Large intestine (tissue), 3 donors: Measurements from ENCODE around the gene RBM47. TPM values are rescaled to one million over a fixed set of nuclear protein-coding genes. Genes with fewer than 3 reads are reported as not detected.
"Not testable (repeated sequence)": the region's sequence is repeated elsewhere in the genome, so short reads cannot be mapped to it uniquely, and the experiment has no call there.

ENCODE experiments used
- DNase-seq, 2 donors: peaks; one replicate each; pipeline versions ENCODE4 v3.0.0 to v3.0.0-alpha.2; 2013
- H3K27ac ChIP-seq: one replicate; pipeline ENCODE4 v1.5.1; 2013; ENCODE audit warnings: low read length
- H3K27me3 ChIP-seq: 2 replicates; pipeline ENCODE4 v1.6.1; 2013; ENCODE audit warnings: low read length; ENCODE audit not compliant: control insufficient read depth, insufficient read depth
- H3K36me3 ChIP-seq: 2 replicates; pipeline ENCODE4 v1.6.1; 2013; ENCODE audit warnings: low read length; ENCODE audit not compliant: control insufficient read depth, insufficient read depth
- H3K4me1 ChIP-seq: one replicate; pipeline ENCODE4 v1.6.1; 2013; ENCODE audit warnings: low read length; ENCODE audit not compliant: control insufficient read depth, insufficient read depth
- H3K4me3 ChIP-seq: one replicate; pipeline ENCODE4 v1.5.1; 2013; ENCODE audit warnings: low read length
- H3K9me3 ChIP-seq: one replicate; pipeline ENCODE4 v1.6.1; 2013; ENCODE audit warnings: mild to moderate bottlenecking, low read depth, low read length, moderate library complexity; ENCODE audit not compliant: control insufficient read depth
- WGBS: methylation state at CpG from one replicate; pipeline ENCODE4 v1.1.5; 2013; ENCODE audit warnings: low lambda C conversion rate; ENCODE audit not compliant: insufficient coverage; 5-methylcytosine and 5-hydroxymethylcytosine counted together
- polyA plus RNA-seq: library from polyadenylated mRNA; unstranded; fragments of 120-200 nt; gene quantifications from one replicate; pipeline ENCODE4 v1.2.1, GENCODE V29; 2013

Gene RBM47
- polyA plus RNA-seq, 1 donor, result 98.4 TPM

DNA sequence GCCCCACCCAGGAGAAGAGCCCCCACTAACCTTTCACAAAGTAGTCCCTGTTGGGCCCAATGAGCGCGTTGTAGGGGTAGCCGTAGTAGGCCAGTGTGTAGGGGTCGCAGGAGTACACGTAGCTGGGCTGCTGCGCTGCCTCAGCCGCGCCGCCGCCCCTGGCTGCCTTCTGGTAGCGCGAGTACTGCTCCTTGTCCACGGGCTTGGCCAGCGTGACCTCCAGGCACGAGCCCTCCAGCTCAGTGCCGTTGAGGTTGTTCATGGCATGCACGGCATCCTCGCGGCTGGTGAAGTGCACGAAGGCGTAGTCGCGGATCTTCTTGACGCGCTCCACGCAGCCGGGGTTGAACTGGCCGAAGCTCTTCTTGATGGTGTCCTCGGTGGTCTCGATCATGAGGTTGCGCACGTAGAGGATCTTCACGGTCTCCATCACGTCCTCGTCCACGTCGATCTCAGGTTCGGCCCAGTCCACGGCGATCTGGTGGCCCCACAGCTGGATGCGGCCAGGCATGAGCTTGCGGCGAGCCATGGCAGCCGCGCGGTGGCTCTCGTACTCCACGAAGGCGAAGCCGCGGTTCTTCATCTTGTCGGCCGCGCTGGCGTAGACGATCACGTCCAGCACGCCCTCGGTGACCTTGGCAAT lies 191.8 kb downstream of the RBM47 start:
- H3K27me3 ChIP-seq, result no peaks in the 10 kb centered on the region
- no peak for DNase-seq
- H3K9me3 ChIP-seq, result peaks cover 14% of the 10 kb centered on the region
- no CpG with 5 or more reads among the region's 59 CpGs for WGBS
- peaks cover 7% of the 10 kb centered on the region for H3K4me1 ChIP-seq
- H3K27ac ChIP-seq, result no peak overlapping the region
- no peak overlapping the region for H3K4me3 ChIP-seq
- peaks cover 51% of the 10 kb centered on the region for H3K36me3 ChIP-seq

DNA sequence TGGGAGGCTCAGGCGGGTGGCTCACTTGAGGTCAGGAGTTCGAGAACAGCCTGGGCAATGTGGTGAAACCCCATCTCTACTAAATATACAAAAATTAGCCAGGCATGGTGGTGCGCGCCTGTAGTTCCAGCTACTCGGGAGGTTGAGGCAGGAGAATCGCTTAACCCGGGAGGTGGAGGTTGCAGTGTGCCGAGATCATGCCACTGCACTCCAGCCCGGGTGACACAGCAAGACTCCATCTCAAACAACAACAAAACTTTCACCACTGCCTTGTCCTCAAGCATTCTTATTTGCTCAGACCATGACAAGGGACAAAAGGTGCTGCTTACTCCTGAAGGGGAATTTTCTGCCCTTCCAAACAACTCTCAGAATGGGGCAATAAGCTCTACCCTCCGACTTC lies 194.4 kb downstream of the RBM47 start:
- H3K36me3 ChIP-seq, result peaks cover 68% of the 10 kb centered on the region
- no CpG with 5 or more reads among the region's 10 CpGs for WGBS
- H3K27ac ChIP-seq, result not testable (repeated sequence)

DNA sequence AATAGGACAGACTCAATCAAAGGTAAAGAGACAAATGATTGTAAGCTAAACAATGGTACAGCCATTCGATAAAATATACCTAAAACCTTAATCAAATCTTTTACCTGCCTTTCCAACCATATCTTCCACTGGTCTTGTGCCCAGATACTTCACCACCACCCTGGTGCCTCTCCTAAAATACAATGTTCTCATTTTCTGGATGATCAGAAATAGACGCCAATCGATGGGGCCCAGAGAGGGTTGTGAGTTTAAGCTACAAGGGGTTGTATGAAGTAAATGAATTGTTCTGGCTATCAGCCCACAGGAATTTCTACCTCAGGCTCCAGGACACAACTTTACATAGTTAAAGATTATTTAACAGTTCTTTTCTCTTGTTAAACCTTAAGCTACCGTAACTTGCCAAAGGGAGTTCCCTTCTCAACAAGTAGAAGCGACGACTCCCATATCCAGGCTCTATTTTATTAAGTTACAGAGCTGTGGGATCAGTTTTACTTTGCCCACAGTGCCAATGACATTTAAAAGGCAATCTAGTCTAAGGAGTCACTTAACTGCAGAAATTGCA lies 195.5 kb downstream of the RBM47 start:
- Histone ChIP-seq H3K27me3 (no peaks in the 10 kb centered on the region), H3K27ac (no peak overlapping the region), H3K4me1 (no peaks in the 10 kb centered on the region), H3K36me3 (peaks cover 71% of the 10 kb centered on the region), H3K4me3 (no peak overlapping the region), H3K9me3 (peaks cover 14% of the 10 kb centered on the region)
- no CpG with 5 or more reads among the region's 6 CpGs for WGBS
- DNase-seq, result no peak

More for the DNA sequence above, 194.4 kb downstream of the RBM47 start:
- H3K9me3 ChIP-seq, result peaks cover 14% of the 10 kb centered on the region
- H3K4me3 ChIP-seq, H3K4me1 ChIP-seq, DNase-seq, H3K27me3 ChIP-seq: not testable (repeated sequence)

DNA sequence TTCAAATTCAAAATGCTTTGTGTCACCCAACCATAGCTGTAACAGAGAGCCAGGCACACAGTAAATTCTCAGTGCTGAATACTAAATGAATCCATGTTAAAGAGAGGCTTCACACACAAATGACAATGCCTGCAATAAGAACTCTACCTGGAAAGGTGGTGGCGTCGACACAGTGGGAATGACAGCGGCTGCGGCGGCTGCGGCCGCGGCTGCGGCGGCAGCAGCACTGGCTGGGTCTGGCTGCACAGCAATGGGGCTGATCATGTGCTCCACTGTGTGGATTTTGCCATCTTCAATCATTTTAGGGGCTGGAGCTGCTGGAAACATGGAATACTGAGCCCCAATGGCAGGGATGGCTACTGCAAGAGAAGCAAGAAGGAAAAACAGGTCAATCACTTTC lies 197.2 kb downstream of the RBM47 start:
- no peak for DNase-seq
- peaks cover 2% of the 10 kb centered on the region for H3K9me3 ChIP-seq
- no peaks in the 10 kb centered on the region for H3K4me1 ChIP-seq
- no CpG with 5 or more reads among the region's 10 CpGs for WGBS
- H3K27ac ChIP-seq, result no peak overlapping the region
- H3K36me3 ChIP-seq, result peaks cover 74% of the 10 kb centered on the region
- no peaks in the 10 kb centered on the region for H3K27me3 ChIP-seq
- H3K4me3 ChIP-seq, result no peak overlapping the region

DNA sequence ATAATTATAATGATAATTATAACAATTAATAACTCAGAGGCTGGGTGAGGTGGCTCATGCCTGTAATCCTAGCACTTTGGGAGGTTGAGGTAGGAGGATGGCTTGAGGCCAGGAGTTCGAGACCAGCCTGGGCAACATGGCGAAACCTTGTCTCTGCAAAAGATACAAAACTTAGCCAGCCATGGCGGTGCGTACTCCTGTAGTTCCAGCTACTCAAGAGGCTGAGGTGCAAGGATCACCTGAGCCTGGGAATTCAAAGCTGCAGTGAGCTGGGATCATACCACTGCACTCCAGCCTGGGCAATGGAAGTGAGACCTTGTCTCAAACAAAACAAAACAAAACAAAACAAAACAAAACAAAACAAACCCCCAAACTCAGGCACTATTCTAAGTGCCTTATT lies 201.8 kb downstream of the RBM47 start:
- peaks cover 62% of the 10 kb centered on the region for H3K36me3 ChIP-seq
- not testable (repeated sequence) for DNase-seq, H3K27me3 ChIP-seq, H3K9me3 ChIP-seq, H3K27ac ChIP-seq, H3K4me3 ChIP-seq, H3K4me1 ChIP-seq
- WGBS, result no CpG with 5 or more reads among the region's 4 CpGs

DNA sequence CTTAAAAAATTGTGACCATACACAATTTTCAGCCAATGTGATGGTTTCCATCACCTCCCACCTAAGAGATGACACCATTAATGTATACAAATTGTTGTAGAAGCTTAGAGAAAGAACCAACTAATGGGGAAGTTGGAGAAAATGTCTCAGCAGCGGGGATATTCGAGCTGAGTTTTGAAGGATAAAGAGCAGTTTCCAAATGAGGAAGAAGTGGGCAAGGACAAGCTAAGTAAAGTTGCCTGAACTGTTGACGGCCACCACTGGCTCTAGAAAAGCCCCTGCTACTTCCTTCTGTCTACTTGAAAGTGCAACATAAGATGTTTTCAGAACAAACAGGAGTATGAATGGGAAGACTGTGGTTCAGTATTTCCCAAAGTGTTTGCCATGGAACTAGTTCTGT lies 202.5 kb downstream of the RBM47 start:
- H3K27me3 ChIP-seq, result no peaks in the 10 kb centered on the region
- DNase-seq, result no peak
- H3K4me1 ChIP-seq, result peaks cover 7% of the 10 kb centered on the region
- H3K36me3 ChIP-seq, result peaks cover 62% of the 10 kb centered on the region
- H3K27ac ChIP-seq, result no peak overlapping the region
- H3K9me3 ChIP-seq, result no peaks in the 10 kb centered on the region
- WGBS, result no CpG with 5 or more reads among the region's 3 CpGs
- H3K4me3 ChIP-seq, result no peak overlapping the region

DNA sequence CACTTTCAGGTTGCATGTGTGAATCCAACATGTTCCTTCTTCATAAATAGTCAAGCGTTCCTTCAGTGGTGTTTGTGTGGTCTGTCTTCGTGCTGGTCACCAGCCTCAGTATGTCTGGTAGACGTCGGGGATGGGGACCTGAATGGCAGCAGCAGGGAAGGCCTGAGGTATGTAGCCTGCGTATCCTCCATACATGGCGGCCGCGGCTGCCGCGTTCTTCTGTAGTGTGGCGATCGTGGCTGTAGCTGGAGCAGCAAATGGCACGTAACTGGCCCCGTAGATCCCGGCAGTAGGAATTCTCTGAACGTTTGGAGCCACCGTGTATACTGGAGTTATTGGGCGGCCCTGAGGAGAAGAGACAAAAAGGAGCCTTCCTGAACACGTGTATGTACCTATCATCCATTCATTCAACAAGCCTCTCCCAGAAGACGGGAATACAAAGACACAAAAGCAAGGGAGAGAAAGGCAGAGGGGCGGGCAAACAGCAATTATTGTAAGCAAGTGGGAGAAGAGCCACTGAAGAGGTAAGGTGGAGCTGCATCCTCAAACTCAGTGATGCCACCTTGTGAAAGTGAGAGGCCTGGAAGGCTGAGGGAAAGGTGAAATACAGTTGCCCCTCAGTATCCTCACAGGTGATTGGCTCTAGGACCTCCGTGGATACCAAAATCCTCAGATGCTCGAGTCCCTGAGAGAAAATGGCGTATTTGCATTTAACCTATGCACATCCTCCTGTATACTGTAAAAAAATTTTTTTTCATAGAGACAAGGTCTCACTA lies 203.7 kb downstream of the RBM47 start:
- no peak overlapping the region for H3K27ac ChIP-seq
- peaks cover 11% of the 10 kb centered on the region for H3K4me1 ChIP-seq
- no peaks in the 10 kb centered on the region for H3K27me3 ChIP-seq
- no peak overlapping the region for H3K4me3 ChIP-seq
- H3K36me3 ChIP-seq, result peaks cover 55% of the 10 kb centered on the region
- no peak for DNase-seq
- H3K9me3 ChIP-seq, result no peaks in the 10 kb centered on the region
- 92% methylated on average over 6 of the region's 24 CpGs for WGBS

DNA sequence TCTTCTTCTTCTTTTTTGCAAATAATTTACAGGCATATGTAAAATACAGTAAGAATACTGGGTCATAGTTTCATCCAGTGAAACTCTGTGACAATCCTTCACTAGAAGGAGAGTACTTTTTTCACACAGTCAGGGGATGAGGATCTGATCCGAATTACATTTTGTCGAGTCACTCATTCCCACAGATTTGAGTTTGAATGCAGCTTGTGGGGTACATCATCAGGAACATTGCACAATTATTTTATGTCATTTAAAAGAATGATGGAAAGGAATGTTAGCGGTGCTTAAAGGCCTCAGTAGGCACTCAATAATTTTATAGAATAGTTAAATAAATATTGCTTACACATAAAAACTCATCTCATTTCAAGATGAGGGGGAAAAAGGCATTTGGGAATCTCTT lies 205.9 kb downstream of the RBM47 start:
- Histone ChIP-seq H3K27me3 (no peaks in the 10 kb centered on the region), H3K36me3 (peaks cover 41% of the 10 kb centered on the region), H3K9me3 (no peaks in the 10 kb centered on the region), H3K4me1 (peaks cover 26% of the 10 kb centered on the region), H3K4me3 (no peak overlapping the region), H3K27ac (no peak overlapping the region)
- no peak for DNase-seq
- WGBS, result no CpG with 5 or more reads among the region's 3 CpGs

DNA sequence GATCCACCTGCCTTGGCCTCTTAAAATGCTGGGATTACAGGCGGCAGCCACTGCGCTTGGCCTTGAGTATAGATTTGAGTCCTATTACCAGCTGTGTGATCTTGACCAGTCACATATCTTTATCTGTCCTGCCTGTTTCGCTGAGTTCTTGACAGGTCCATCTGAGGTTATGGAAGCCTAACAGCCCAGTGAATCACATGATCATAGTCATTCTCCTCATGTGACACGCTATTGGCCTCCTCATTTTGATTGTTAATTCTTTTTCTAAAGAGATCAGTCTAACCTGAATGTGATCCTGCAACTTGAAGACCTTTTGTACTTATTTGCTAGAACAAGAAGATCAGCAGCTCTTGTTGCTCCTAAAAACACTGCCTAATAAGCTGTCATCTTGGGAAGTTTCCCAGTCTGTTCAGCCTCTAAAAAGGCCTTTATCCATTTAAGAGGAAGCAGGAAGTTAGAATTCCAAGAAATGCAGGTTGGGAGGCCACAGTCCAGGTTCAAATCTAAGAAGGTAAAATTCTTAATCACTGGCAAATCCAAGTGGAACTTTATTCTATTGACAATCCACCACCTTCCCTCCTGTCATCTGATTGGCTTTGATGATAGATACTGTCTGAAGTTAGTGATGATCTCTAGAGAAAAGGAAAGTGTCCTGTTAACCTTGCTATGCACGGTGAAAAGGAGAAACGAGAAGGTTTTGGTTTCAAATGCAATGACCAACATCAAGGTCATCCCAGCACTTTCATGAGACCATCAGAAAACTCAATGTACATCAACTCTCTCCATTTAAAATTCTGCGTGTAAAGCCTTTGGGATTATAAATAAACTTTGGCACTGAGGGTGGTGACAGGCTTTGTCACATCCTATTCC lies 207.6 kb downstream of the RBM47 start:
- peak; percentile 47 to 76 for DNase-seq
- peaks cover 41% of the 10 kb centered on the region for H3K4me1 ChIP-seq
- no peaks in the 10 kb centered on the region for H3K9me3 ChIP-seq
- H3K4me3 ChIP-seq, result no peak overlapping the region
- no peaks in the 10 kb centered on the region for H3K27me3 ChIP-seq
- WGBS, result 33% methylated on average over 1 of the region's 7 CpGs
- H3K36me3 ChIP-seq, result peaks cover 28% of the 10 kb centered on the region
- H3K27ac ChIP-seq, result peak overlapping the region; percentile 60
